Mesenteric fat pad (tissue), 1 donor: Measurements from ENCODE around the gene CCKAR. TPM values are rescaled to one million over a fixed set of nuclear protein-coding genes. Genes with fewer than 3 reads are reported as not detected.

Experiments used
- DNase-seq: peaks from one replicate; pipeline ENCODE4 v3.0.0-alpha.2; 2020; ENCODE audit warnings: low spot score
- total RNA-seq: library from RNA; stranded (reverse); fragmentation: NEBNext Ultra II Directional; extraction: Animal tissue kit (Norgen Biotek cat#: 25700); gene quantifications from one replicate; pipeline ENCODE4 v1.2.1, GENCODE V29; 2021
- donor health status: DM: yes; HTN: yes; CAD: no.

Gene CCKAR
- total RNA-seq, 1 donor from 2014 or later, result not detected

DNA sequence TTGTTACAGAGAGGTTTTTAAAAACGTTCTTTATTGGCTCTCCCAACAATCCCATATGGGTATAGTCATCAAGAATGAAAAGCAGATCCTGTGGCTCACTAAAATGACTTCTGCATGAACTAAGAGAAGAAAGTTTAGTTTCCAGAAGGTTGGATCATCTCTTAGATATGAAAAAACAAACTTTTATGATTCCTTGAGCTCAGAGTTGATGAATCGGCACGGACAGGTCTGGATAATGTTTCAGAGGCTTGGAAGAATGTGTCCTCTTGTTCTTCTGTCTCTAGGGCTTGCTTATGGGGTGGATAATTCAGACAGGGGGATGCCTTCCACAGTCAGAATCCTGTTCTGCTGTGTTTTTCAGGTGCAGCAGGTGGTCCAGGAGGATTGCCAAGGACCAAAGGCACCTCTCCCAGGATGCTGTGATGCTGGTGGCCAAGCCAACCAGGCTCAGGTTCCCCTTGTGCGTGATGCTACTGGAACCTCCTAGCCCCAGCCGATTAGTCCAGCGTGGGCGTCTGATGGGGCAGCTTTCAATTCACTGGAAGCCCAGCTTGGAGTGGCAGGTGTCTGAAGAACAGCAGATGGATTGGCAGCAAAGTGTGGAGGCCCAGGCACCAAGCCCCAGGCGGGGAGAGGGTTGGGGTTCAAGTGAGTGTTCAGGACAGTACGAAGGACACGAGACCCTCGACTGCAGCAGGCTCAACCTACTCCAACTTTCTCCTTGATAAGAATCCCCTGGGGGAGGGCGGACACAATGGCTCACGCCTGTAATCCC lies 30.3 kb downstream of the CCKAR start:
- no peak for DNase-seq

DNA sequence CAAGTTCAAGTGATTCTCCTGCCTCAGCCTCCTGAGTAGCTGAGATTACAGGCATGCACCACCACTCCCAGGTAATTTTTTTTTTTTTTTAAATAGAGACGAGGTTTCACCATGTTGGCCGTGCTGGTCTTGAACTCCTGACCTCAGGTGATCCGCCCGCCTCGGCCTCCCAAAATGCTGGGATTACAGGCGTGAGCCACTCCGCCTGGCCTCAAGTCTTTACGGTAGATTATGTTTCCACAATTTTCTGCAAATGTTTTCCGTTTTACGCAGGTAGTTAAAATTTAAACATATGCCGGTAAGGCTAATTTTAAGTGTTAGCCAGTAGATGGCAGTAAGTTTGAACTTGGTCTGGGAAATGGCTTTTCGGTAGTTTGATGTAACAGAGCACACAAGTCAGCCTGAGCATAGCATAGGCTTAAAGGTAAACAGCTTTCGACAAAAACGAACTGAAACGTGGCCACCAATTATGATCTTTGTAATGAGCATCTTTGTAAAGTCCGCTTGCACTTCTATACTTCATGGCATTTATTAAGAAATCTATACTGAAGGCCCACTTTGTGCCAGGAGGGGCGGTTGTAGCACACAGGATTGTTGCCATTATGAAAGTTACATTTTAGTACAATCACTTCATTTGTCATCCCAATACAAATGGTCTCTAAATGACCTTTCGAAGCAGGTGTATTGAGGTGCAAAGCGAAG lies 31.1 kb downstream of the CCKAR start:
- DNase-seq, result no peak

DNA sequence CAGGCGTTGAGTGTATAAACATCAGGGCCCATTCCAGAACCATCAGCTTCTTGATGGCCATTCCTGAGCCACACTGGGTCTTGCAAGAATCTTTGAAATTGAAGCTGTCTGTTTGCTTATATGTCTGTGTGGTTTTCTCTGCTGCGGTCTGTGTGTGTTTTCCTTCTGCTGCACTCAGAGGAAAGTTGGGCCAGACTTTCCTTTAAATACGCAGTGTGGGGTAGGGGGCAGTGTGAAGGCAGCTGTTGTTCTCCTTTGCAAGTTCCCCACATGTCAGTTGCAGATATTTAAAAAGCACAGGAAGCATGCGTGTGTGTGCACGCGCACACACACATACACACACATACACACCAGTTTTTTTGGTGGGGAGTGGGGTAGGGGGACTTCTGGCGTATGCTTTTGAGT lies 32.1 kb downstream of the CCKAR start:
- no peak for DNase-seq

GRCh38 chr4:26457412-26457811 lies 32.9 kb downstream of the CCKAR start:
- no peak for DNase-seq

DNA sequence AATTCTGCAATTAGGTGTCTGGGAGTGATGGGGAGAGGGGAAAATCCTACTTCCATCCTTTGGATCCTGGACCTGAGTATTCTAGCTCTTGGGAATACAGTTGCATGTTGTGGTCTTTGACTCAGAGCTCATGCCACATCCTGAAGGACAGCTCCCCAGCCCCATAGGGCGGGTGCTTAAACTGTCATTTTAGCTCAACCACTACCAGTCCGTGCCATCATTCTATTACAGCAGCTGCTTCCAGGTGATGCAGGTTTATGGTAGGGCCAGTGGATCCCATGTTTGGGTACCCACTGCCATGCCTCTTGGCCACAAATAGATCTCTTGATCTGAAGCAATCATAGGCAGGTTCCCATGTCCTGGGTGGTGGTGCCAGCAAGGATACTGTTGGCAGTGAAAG lies 34.7 kb downstream of the CCKAR start:
- DNase-seq, result no peak

DNA sequence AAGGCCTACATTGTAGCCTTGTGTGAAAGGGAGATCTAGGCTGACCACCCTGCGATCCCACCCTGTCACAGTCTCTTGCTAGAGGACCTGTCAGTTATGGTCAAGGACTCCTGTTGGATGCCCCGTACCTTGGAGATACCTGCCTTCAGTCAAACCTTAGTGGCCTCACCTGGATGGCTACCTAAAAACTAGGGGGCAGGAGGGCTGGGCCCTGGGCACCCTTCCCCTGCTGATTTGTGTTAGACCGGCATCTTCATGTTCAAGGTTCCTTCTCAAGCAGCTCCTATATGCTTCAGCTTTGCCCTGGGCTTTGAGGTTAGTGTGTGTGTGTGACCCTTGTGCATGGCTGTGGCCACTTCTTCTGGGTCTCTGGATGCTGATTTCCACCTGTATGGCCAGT lies 35.3 kb downstream of the CCKAR start:
- no peak for DNase-seq

- no peak for DNase-seq
Observed at GRCh38 chr4:26452565-26453531, 37.4 kb downstream of the CCKAR start.

GRCh38 chr4:26451597-26451996 lies 38.7 kb downstream of the CCKAR start:
- no peak for DNase-seq

DNA sequence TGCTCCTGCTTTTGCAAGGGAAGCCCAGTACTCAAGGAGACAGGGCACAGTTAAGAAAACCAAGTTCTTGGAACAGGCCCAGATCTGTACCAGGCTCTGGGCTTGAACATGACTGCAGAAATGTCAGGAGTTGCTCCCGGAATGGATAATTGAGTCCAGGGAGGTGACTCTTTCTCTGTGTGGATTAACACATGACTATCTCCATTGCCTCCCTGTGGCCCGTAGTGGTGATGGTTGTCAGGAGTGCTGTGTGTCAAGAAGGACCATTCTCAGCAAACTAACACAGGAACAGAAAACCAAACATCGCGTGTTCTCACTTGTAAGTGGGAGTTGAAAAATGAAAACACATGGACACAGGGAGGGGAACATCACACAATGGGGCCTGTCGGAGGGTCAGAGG lies 39.9 kb downstream of the CCKAR start:
- DNase-seq, result no peak

GRCh38 chr4:26447378-26447777 lies 42.9 kb downstream of the CCKAR start:
- DNase-seq, result no peak

DNA sequence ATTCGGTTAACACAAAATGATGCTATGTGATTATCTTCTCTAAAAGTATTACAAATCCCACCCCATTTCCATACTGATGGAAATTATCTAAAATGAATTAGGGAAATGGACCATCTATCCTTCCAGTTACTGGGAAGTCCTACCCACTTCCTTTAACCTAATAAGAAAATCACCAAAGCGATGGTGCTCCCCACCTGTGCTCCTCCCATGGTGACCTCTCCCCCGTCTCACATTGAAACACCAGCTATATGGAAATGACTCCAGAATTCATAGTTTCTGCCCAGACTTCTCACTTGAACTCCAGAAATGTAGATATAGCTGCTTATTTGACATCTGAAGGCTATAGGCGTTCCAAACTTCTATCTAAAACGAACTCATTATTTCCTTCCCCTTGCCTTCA lies 48.5 kb downstream of the CCKAR start:
- DNase-seq, result no peak

GRCh38 chr4:26441102-26441501 lies 49.2 kb downstream of the CCKAR start:
- DNase-seq, result no peak

DNA sequence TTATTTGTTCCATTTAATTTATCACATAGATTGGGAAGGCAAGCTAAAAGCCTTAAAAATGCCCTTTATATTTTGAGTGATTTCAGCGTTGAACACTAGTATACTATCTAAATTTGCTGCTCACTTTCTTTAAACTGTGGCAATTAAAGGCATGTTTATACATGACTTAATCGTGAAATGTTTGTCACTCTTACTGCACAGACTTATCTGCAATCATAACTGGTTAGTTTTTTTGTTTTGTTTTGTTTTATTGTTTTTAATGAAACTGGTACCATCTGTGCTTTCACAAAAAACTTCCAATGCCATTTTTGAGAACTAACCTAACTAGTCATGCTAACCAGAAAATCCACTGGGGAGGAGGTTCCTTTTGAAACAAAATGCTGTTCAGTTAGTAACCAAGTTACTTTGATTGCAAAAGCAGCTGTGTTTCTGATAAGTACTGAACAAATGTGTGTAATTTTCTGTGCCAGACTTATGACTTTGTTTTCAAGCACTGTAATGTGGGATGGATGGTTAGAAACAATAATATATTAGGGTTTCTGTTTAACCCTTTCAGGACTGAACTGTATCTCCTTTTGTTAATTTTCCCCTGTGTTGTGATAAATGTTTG lies 56.1 kb downstream of the CCKAR start:
- DNase-seq, result no peak

- DNase-seq, result no peak
Observed at GRCh38 chr4:26433556-26433955, 56.7 kb downstream of the CCKAR start.

GRCh38 chr4:26432419-26432818 lies 57.9 kb downstream of the CCKAR start:
- no peak for DNase-seq

GRCh38 chr4:26431461-26432180 lies 58.7 kb downstream of the CCKAR start:
- no peak for DNase-seq
